Measurements from ENCODE around the gene GINS2. TPM values are rescaled to one million over a fixed set of nuclear protein-coding genes. Genes with fewer than 3 reads are reported as not detected.

GINS2 gene
- total and polyA plus RNA-seq, 2 experiments from 2014 or later, result 40.5 to 44.4 TPM

DNA sequence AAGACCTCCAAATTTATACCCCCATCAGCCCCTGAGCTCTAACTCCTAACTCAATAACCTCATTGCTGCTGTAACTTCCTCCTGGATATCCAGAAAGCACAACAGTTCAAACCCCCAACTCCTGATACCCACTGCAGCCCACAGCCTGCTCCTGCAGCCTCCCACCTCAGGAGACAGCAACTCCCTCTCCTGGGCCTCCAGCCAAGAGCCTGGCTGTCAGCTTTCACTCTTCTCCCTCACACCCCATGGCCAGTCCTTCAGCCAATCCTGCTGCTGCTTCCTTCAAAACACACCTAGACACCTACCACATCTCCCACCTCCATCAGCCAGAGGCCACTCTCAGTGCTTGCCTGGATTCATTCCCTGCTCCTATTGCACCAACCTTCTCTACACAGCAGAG, 5.4 kb downstream of the GINS2 start:
- no peak overlapping the region for H3K4me2 ChIP-seq
- no peaks in the 10 kb centered on the region for H3K27me3 ChIP-seq (ENCODE audit: insufficient read depth)
- H3K4me1 ChIP-seq (ENCODE audit: insufficient read depth), result peaks cover 4% of the 10 kb centered on the region; the same call in 1 of the 2 replicates
- peaks cover 24% of the 10 kb centered on the region for H3K36me3 ChIP-seq (ENCODE audit: insufficient read depth)
- no peak overlapping the region for H2AFZ ChIP-seq
- no peaks in the 10 kb centered on the region for H3K9me2 ChIP-seq (ENCODE audit: insufficient read depth)
- H3K4me3 ChIP-seq, result no peak overlapping the region
- Mint-ChIP-seq H3K9me3 (no peaks in the 10 kb centered on the region), H3K27ac (no peak overlapping the region), H3K36me3 (ENCODE audit: low read depth) (peaks cover 57% of the 10 kb centered on the region), H3K4me1 (peaks cover 17% of the 10 kb centered on the region), H3K4me3 (no peak overlapping the region), H3K27me3 (ENCODE audit: insufficient read depth, low read depth, poor library complexity) (peaks cover 8% of the 10 kb centered on the region)
- peaks cover 38% of the 10 kb centered on the region for H4K20me1 ChIP-seq (replicated peaks; ENCODE audit: insufficient read depth)
- H3F3A ChIP-seq (replicated peaks; ENCODE audit: low read depth), result peaks cover 4% of the 10 kb centered on the region
- H3K27ac ChIP-seq (ENCODE audit: low read depth), result no peak overlapping the region
- ATAC-seq, result no peak
- TF ChIP-seq, protein P1, sequence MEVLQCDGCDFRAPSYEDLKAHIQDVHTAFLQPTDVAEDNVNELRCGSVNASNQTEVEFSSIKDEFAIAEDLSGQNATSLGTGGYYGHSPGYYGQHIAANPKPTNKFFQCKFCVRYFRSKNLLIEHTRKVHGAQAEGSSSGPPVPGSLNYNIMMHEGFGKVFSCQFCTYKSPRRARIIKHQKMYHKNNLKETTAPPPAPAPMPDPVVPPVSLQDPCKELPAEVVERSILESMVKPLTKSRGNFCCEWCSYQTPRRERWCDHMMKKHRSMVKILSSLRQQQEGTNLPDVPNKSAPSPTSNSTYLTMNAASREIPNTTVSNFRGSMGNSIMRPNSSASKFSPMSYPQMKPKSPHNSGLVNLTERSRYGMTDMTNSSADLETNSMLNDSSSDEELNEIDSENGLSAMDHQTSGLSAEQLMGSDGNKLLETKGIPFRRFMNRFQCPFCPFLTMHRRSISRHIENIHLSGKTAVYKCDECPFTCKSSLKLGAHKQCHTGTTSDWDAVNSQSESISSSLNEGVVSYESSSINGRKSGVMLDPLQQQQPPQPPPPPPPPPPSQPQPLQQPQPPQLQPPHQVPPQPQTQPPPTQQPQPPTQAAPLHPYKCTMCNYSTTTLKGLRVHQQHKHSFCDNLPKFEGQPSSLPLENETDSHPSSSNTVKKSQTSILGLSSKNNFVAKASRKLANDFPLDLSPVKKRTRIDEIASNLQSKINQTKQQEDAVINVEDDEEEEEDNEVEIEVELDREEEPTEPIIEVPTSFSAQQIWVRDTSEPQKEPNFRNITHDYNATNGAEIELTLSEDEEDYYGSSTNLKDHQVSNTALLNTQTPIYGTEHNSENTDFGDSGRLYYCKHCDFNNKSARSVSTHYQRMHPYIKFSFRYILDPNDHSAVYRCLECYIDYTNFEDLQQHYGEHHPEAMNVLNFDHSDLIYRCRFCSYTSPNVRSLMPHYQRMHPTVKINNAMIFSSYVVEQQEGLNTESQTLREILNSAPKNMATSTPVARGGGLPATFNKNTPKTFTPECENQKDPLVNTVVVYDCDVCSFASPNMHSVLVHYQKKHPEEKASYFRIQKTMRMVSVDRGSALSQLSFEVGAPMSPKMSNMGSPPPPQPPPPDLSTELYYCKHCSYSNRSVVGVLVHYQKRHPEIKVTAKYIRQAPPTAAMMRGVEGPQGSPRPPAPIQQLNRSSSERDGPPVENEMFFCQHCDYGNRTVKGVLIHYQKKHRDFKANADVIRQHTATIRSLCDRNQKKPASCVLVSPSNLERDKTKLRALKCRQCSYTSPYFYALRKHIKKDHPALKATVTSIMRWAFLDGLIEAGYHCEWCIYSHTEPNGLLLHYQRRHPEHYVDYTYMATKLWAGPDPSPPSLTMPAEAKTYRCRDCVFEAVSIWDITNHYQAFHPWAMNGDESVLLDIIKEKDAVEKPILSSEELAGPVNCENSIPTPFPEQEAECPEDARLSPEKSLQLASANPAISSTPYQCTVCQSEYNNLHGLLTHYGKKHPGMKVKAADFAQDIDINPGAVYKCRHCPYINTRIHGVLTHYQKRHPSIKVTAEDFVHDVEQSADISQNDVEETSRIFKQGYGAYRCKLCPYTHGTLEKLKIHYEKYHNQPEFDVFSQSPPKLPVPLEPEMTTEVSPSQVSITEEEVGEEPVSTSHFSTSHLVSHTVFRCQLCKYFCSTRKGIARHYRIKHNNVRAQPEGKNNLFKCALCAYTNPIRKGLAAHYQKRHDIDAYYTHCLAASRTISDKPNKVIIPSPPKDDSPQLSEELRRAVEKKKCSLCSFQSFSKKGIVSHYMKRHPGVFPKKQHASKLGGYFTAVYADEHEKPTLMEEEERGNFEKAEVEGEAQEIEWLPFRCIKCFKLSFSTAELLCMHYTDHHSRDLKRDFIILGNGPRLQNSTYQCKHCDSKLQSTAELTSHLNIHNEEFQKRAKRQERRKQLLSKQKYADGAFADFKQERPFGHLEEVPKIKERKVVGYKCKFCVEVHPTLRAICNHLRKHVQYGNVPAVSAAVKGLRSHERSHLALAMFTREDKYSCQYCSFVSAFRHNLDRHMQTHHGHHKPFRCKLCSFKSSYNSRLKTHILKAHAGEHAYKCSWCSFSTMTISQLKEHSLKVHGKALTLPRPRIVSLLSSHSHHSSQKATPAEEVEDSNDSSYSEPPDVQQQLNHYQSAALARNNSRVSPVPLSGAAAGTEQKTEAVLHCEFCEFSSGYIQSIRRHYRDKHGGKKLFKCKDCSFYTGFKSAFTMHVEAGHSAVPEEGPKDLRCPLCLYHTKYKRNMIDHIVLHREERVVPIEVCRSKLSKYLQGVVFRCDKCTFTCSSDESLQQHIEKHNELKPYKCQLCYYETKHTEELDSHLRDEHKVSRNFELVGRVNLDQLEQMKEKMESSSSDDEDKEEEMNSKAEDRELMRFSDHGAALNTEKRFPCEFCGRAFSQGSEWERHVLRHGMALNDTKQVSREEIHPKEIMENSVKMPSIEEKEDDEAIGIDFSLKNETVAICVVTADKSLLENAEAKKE (CRISPR knock-in tag; IDR thresholded peaks at IDR 0.05), result no peak
- no peak for DNase-seq (ENCODE audit: low spot score)
- peaks cover 48% of the 10 kb centered on the region for H3K79me2 ChIP-seq (replicated peaks; ENCODE audit: insufficient read depth)

DNA sequence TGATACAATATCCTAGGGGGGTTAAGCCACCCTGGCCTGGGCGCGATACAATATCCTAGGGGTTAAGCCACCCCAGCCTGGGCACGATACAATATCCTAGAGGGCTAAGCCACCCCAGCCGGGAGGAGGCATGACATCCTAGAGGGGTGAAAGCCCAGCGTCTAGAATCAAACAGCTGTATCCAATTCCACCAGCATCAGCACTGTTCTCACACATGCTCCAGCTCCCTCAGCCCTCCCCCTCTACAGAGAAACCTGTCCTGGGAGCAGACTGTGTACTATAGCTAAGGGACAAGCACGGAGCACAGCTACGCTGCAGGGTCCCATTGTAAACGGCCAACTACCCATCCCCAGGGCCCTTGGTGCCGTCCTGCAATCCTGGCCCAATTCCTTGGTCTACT, 6.2 kb downstream of the GINS2 start:
- Histone ChIP-seq H3K4me2 (no peak overlapping the region), H3K79me2 (replicated peaks; ENCODE audit: insufficient read depth) (peaks cover 41% of the 10 kb centered on the region), H2AFZ (no peak overlapping the region), H3K4me3 (no peak overlapping the region), H3K9me2 (ENCODE audit: insufficient read depth) (no peaks in the 10 kb centered on the region), H3K4me1 (ENCODE audit: insufficient read depth) (no peaks in the 10 kb centered on the region; the same call in 1 of the 2 replicates), H3K27ac (ENCODE audit: low read depth) (no peak overlapping the region), H3K36me3 (ENCODE audit: insufficient read depth) (peaks cover 26% of the 10 kb centered on the region), H4K20me1 (replicated peaks; ENCODE audit: insufficient read depth) (peaks cover 39% of the 10 kb centered on the region), H3K27me3 (ENCODE audit: insufficient read depth) (no peaks in the 10 kb centered on the region), H3F3A (replicated peaks; ENCODE audit: low read depth) (peaks cover 4% of the 10 kb centered on the region)
- DNase-seq (ENCODE audit: low spot score), result no peak
- Mint-ChIP-seq H3K4me3 (no peak overlapping the region), H3K27ac (no peak overlapping the region), H3K27me3 (ENCODE audit: insufficient read depth, low read depth, poor library complexity) (peaks cover 5% of the 10 kb centered on the region), H3K36me3 (ENCODE audit: low read depth) (peaks cover 64% of the 10 kb centered on the region), H3K9me3 (no peaks in the 10 kb centered on the region), H3K4me1 (peaks cover 14% of the 10 kb centered on the region)
- TF ChIP-seq CREB1 (CRISPR knock-in tag; IDR thresholded peaks at IDR 0.05; ENCODE audit: low read depth) (no peak), EZH2phosphoT487 (IDR thresholded peaks at IDR 0.05; ENCODE audit: unreplicated experiment) (no peak), EZH2 (IDR thresholded peaks at IDR 0.05; ENCODE audit: low read depth, unreplicated experiment) (no peak), STAT1 (IDR thresholded peaks at IDR 0.05; ENCODE audit: unreplicated experiment) (no peak), CTCF (conservative IDR thresholded peaks at IDR 0.05; ENCODE audit: low read depth in 2 of 2) (no peak), POLR2AphosphoS5 (IDR thresholded peaks at IDR 0.05; ENCODE audit: low read depth) (no peak)
- TF ChIP-seq, protein P2, sequence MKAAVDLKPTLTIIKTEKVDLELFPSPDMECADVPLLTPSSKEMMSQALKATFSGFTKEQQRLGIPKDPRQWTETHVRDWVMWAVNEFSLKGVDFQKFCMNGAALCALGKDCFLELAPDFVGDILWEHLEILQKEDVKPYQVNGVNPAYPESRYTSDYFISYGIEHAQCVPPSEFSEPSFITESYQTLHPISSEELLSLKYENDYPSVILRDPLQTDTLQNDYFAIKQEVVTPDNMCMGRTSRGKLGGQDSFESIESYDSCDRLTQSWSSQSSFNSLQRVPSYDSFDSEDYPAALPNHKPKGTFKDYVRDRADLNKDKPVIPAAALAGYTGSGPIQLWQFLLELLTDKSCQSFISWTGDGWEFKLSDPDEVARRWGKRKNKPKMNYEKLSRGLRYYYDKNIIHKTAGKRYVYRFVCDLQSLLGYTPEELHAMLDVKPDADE (IDR thresholded peaks at IDR 0.05), result no peak
- ATAC-seq, result no peak
